Left cardiac atrium (tissue), 4 donors: Measurements from ENCODE around the gene ADCY5. TPM values are rescaled to one million over a fixed set of nuclear protein-coding genes. Genes with fewer than 3 reads are reported as not detected.

ENCODE experiments used
- ATAC-seq, 2 donors: fragments of 200-7000 bp; cut with Tn5 transposase; one replicate each; pipeline ENCODE4 v1.9.1; 2020; ENCODE audit warnings: mild to moderate bottlenecking in 2 of 2, moderate library complexity in 2 of 2
- DNase-seq: peaks from one replicate; pipeline ENCODE4 v3.0.0-alpha.2; 2020
- intact Hi-C, 2 donors: fragments of 100-400 bp; cut with DNase I; formaldehyde crosslinking; loops; one replicate each; pipeline versions ENCODE4 v1.14.1 to v1.15.1; 2022 to 2023
- total RNA-seq, 2 donors: library from RNA; stranded (reverse); fragmentation: NEBNext Ultra II Directional; extraction: Animal tissue kit (Norgen Biotek cat#: 25700); gene quantifications; one replicate each; pipeline ENCODE4 v1.2.1, GENCODE V29; 2021
- donor health status: DM: no; HTN: yes; CAD: no.
- donor health status: DM: no; HTN: yes; CAD: no; lungs with severe emphysema.
- donor health status: DM: yes; HTN: yes; CAD: no.
- donor health status: Dilated cardiomyopathy.

Gene ADCY5
- total RNA-seq, 2 donors from 2014 or later: 104 to 134 TPM

GRCh38 chr3:123341871-123342630 is 106.8 kb downstream of the ADCY5 start:
- DNase-seq (no peak), ATAC-seq (peak in 1 of 2 donors; percentile 9)
- intact Hi-C loops: no loop called here

DNA sequence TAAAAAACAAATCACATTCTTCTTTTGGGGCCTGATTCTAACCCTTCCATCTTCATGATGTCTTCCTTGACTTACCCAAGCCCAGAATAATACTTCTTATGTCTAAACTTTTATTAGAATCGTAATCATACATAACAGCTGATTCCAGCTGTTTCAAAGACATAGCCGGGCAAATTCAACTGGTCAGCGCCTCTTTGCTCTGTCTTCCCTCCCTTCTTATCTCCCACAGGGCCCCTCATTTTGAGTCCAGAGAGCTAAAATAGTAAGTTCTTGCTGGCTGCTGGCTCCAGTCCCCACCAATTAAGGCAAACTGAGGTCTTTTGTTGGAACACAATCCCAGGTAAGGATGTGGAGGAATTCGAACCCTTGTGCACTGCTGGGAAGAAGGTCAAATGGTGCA is 108.6 kb downstream of the ADCY5 start:
- intact Hi-C loops: no loop called here
- no peak for DNase-seq
- ATAC-seq: no peak

DNA sequence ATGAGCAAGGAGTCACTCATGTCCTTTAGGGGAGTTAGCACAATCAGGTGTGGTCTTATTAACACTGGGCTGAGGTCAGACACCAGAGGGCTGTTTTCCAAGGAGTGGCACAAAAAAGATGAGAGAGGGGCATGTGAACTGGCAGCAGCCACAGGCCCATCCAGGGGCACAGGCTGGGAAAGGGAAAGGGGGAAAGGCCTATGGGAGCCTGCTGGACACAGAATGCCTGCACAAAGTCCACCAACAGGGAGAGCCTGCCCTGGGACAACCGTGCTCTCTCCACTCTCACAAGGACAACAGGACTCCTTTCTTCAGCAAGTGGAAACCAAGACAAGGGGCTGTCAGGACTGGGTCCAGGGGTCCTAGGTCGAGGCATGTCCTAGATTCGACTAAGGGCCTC is 109.6 kb downstream of the ADCY5 start:
- intact Hi-C loops: no loop called here
- DNase-seq (no peak), ATAC-seq (no peak)

DNA sequence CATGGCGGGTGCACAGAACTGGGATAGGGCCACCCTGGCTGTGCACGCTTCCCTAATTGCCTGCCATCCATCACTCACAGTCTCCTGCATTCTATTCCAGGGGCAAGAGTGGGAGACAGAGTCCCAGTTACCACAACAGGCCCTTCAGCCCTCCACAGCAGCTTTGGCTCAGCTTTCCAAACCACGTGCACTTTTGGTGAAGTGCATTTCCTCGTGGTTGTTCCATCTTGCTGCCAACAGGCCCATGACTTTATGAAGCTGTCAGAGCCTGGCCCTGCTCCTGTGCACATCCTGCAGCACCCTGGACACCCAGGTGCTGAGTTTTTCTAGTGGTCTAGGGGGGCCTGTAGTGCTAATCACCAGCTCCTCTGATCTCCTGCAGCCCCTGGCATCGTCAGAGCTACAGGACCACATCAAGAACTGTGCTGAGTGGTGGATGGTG is 110.2 kb downstream of the ADCY5 start:
- no peak for DNase-seq
- peak; percentile 37 to 38 for ATAC-seq
- intact Hi-C loops: no loop called here

GRCh38 chr3:123337948-123338619 is 110.8 kb downstream of the ADCY5 start:
- ATAC-seq (no peak), DNase-seq (no peak)

GRCh38 chr3:123337226-123337625 is 111.7 kb downstream of the ADCY5 start:
- DNase-seq: no peak
- no peak for ATAC-seq
- intact Hi-C loops: no loop called here

More at GRCh38 chr3:123337948-123338619, 110.8 kb downstream of the ADCY5 start:
- intact Hi-C loops: no loop called here

DNA sequence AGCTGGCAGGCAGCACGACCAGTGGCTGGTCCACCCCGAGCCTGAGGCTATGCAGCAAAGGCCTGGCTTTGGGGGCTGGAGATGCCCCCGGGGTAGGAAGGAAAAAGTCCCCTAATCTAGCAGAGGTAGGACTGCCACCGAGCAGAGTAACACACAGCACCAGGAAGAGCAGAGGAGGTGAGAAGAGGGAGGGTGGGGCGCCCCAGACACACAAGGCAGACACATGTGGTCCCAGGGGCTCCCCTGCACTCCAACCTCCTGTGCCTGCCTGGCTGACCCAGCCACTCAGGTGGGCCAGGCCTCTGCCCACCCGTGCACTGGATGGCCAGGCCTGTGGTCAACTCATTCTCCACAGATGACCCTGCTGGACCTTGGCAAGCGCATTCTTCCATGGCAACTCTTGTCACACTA is 112.4 kb downstream of the ADCY5 start:
- no peak for ATAC-seq
- no peak for DNase-seq
- intact Hi-C loops: no loop called here

DNA sequence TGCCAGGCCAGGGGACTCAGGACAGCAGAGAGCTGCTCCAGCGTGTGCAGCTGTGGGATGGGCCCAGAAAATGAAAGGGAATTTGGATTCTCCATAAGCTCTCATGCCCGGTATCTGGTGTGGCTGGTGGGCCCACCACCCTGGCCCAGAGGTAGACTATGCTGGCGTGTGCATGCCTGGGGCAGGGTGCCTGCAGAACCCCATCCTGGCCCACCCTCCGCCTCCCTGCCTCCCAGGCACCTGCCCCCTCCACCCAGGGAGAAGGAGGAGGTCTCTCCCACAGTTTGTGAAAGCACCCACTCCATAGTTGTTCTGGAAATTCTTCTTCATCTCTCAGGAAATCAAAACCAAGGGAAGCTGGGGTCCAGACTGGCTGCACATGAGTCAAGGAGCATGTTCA is 112.9 kb downstream of the ADCY5 start:
- ATAC-seq: no peak
- DNase-seq: no peak
- intact Hi-C loops: no loop called here

GRCh38 chr3:123335007-123335670 is 113.8 kb downstream of the ADCY5 start:
- DNase-seq (no peak), ATAC-seq (no peak)
- intact Hi-C loops: no loop called here

GRCh38 chr3:123334056-123334455 is 114.8 kb downstream of the ADCY5 start:
- DNase-seq (no peak), ATAC-seq (no peak)
- intact Hi-C loops: loop anchor here (5.0 kb wide), 2 partner anchors 113 to 153 kb away; partner anchors contain the start of gene ADCY5 (in 1 of the 2)

DNA sequence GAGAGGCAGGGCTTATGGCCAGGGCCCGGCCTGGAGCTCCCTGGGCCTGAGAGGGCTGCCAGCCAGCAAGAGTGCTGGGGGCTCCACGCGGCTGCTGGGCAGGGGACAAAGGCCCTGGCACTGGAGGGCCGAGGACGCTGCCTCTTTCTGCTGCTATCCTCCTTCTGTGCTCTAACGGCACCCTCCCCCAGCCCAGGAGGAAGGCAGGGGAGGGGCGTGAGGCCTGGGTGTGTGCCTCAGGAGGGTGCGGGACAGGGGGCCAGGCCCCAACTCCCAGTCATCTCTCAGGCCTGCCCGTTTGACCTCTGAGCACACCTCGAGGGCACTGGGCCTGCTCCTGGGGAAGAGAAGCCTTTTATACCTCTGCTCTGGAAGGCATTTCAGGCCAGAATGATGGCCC is 115.5 kb downstream of the ADCY5 start:
- no peak for ATAC-seq
- intact Hi-C loops: loop anchor here (5.0 kb wide), 2 partner anchors 114 to 154 kb away; partner anchors contain the start of gene ADCY5 (in 1 of the 2)
- DNase-seq: no peak

- intact Hi-C loops: loop anchor here (5.0 kb wide), 2 partner anchors 115 to 155 kb away; partner anchors contain the start of gene ADCY5 (in 1 of the 2)
- ATAC-seq: peak in 1 of 2 donors; percentile 26
- no peak for DNase-seq
Observed at GRCh38 chr3:123332124-123332641, 116.7 kb downstream of the ADCY5 start.

DNA sequence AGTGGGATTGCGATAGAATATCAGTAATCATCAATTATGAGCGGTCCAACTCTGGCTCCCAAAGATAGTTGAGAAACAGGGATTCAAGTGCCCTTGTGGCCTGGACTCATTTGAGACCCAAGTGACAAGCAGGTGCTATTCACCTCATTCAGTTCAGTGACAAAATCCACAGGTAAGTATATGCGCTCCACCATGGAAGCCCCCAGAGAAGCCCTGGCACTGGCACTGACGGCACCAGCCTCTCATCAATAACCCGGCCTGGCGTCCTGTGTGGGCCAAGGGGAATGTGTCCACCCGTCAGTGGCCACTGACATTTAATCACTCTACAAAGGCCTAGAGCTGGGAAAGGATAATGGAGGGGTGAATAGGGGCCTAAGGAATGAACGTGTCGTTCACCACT is 117.2 kb downstream of the ADCY5 start:
- no peak for ATAC-seq
- no peak for DNase-seq
- intact Hi-C loops: loop anchor here (5.0 kb wide), 2 partner anchors 116 to 156 kb away; partner anchors contain the start of gene ADCY5 (in 1 of the 2)

DNA sequence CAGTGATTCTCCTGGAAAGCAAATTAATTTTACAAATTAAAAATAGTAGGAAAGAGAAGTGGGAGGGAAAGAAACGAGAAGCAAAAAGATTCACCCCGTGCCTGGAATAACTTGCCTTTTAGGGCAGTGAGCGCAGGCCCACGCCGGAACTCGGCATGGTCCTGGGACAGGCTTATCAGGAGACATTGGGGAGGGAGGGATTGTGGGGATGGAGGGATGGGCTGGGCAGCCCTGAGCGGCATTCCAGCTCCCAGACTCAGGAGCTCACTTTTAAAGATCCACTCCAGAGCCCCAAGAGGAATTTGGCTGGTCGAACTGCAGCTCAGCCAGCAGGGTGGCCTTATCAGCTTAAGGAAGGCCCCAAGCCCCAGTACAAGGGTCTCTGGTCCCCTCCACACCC is 117.9 kb downstream of the ADCY5 start:
- DNase-seq: peak; percentile 55
- peak; percentile 76 to 79 for ATAC-seq
- intact Hi-C loops: loop anchor here (5.0 kb wide), 2 partner anchors 116 to 156 kb away; partner anchors contain the start of gene ADCY5 (in 1 of the 2)

GRCh38 chr3:123330441-123330991 is 118.4 kb downstream of the ADCY5 start:
- peak; percentile 51 to 59 for ATAC-seq
- DNase-seq: peak; percentile 62
- intact Hi-C loops: loop anchor here (5.0 kb wide), 2 partner anchors 117 to 157 kb away; partner anchors contain the start of gene ADCY5 (in 1 of the 2)

DNA sequence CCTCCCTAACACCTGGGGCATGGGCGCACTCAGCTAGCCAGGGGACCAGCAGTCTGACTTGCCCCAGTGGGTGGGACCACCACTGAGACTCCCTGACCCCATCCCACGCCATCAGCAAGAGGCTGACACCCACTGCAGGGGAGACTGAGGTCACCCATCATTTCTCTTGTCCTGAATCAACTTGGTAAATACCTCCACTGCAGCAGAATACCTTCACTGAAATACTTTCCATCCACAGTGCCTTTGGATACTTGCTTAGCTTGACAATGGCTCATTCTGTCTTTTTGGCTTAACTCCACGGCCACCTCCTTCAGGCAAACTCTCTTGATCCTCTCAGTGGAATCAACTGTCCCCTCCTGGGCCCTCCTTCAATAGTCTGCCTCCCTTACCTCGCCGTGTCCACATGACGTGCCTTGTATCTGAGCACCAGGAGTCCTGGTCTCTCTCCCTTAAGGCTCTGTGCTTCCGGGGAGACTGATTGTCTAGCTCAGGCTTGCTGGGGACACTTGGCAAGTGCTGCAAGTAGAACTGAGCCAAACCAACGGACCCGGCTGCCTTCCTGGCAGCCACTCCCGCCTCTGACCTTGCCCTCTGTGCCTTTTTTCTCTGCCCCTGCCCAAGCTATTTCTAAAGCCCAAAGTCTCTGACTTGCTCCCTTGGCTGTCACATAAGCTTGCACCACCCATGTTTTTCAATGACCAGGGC is 119.1 kb downstream of the ADCY5 start:
- ATAC-seq (peak; percentile 4 to 13), DNase-seq (no peak)
- intact Hi-C loops: loop anchor here (2.0 to 10.0 kb wide), 6 partner anchors 115 to 229 kb away; partner anchors contain the start of gene ADCY5 (in 2 of the 2)

DNA sequence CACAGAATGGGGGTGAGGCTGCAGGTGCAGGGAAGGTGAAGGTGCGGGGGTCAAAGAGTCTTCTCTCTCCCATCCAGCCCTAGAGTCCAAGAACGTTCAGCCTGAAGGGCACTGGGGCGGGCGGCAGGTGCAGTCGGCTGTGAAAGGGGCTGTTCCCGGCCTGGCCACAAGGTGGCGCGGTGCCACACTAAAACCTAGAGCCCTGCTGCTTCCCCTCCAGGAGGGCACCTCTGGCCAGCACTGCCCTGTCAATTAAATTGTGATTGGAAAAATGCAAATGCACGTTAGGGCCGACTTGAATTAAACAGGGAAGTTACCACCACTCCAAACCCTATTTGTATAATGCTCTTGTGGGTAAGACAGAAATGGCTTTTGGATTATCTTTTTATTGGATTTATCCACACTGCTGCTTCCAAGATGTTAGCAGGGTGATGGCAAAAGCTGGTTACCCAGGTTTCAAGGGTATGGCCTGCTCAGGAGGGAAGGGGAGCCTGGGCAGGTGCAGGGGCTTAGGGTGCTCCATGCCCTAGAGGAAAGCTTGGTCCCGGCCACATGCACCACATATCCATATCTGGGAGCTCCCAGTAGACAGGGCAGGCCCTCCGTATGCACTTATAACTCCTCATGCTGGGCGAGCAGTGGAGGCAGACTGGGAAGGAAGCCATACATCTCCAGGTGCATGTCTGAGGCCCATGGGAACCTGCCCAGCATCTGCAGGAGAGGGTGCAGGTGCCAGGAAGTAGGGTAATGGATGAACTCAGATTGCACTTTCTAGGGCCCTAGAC is 119.8 kb downstream of the ADCY5 start:
- ATAC-seq: peak; percentile 48 to 59
- intact Hi-C loops: loop anchor here (2.0 to 10.0 kb wide), 4 partner anchors 116 to 230 kb away; partner anchors contain the start of gene ADCY5 (in 1 of the 2)
- peak; percentile 76 for DNase-seq
